ENCODE results near the gene CLCA1.

- no peak for TF ChIP-seq CTCF (IDR thresholded peaks at IDR 0.05; ENCODE audit: low read depth, low read length)
- TF ChIP-seq POLR2A (IDR thresholded peaks at IDR 0.05; ENCODE audit: extremely low read depth, insufficient read length), result no peak
- TF ChIP-seq, protein P1, sequence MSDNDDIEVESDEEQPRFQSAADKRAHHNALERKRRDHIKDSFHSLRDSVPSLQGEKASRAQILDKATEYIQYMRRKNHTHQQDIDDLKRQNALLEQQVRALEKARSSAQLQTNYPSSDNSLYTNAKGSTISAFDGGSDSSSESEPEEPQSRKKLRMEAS (IDR thresholded peaks at IDR 0.05; ENCODE audit: low read depth, low read length), result no peak
- TF ChIP-seq MYC (IDR thresholded peaks at IDR 0.05; ENCODE audit: low read depth, low read length), result no peak
These were observed 70.0 kb downstream of the CLCA1 start for GRCh38 chr1:86538775-86539174.
